ENCODE measurements around the gene KIF3A. TPM values are rescaled to one million over a fixed set of nuclear protein-coding genes. Genes with fewer than 3 reads are reported as not detected.

Gene KIF3A
- total RNA-seq, 1 donor, result 12.7 TPM

- no peaks in the 10 kb centered on the region for H3K9me3 ChIP-seq (ENCODE audit: low read depth, low read length)
- TF ChIP-seq CTCF (IDR thresholded peaks at IDR 0.05; ENCODE audit: extremely low read depth, low read depth, low read length), result no peak
- no peaks in the 10 kb centered on the region for H3K79me2 ChIP-seq (ENCODE audit: insufficient read depth, low read length)
- H3K27ac ChIP-seq (ENCODE audit: low read depth, low read length), result no peak overlapping the region
- no peaks in the 10 kb centered on the region for H3K36me3 ChIP-seq (ENCODE audit: insufficient read depth, low read length)
- peaks cover 4% of the 10 kb centered on the region for H3K4me1 ChIP-seq (ENCODE audit: insufficient read depth, low read length)
- peaks cover 19% of the 10 kb centered on the region for H3K27me3 ChIP-seq (ENCODE audit: insufficient read depth, low read length)
- no peak for DNase-seq (ENCODE audit: insufficient read length, low spot score, missing footprints)
- no peak overlapping the region for H3K4me2 ChIP-seq (ENCODE audit: insufficient read depth, low read length)
- no peak overlapping the region for H2AFZ ChIP-seq (ENCODE audit: low read length)
- no peaks in the 10 kb centered on the region for H4K20me1 ChIP-seq (ENCODE audit: insufficient read depth, low read length)
- H3K4me3 ChIP-seq (ENCODE audit: insufficient read depth, low read length), result no peak overlapping the region
Observed at GRCh38 chr5:132653716-132654115, 83.6 kb downstream of the KIF3A start.

GRCh38 chr5:132651838-132652469 is 85.4 kb downstream of the KIF3A start:
- no peak for TF ChIP-seq CTCF (IDR thresholded peaks at IDR 0.05; ENCODE audit: extremely low read depth, low read depth, low read length)
- no peak for DNase-seq (ENCODE audit: insufficient read length, low spot score, missing footprints)
- Histone ChIP-seq H3K9me3 (ENCODE audit: low read depth, low read length) (no peaks in the 10 kb centered on the region), H3K27me3 (ENCODE audit: insufficient read depth, low read length) (peaks cover 19% of the 10 kb centered on the region), H3K36me3 (ENCODE audit: insufficient read depth, low read length) (no peaks in the 10 kb centered on the region), H3K27ac (ENCODE audit: low read depth, low read length) (no peak overlapping the region), H2AFZ (ENCODE audit: low read length) (no peak overlapping the region), H3K79me2 (ENCODE audit: insufficient read depth, low read length) (no peaks in the 10 kb centered on the region), H4K20me1 (ENCODE audit: insufficient read depth, low read length) (no peaks in the 10 kb centered on the region), H3K4me3 (ENCODE audit: insufficient read depth, low read length) (no peak overlapping the region), H3K4me1 (ENCODE audit: insufficient read depth, low read length) (peaks cover 4% of the 10 kb centered on the region), H3K4me2 (ENCODE audit: insufficient read depth, low read length) (no peak overlapping the region)

DNA sequence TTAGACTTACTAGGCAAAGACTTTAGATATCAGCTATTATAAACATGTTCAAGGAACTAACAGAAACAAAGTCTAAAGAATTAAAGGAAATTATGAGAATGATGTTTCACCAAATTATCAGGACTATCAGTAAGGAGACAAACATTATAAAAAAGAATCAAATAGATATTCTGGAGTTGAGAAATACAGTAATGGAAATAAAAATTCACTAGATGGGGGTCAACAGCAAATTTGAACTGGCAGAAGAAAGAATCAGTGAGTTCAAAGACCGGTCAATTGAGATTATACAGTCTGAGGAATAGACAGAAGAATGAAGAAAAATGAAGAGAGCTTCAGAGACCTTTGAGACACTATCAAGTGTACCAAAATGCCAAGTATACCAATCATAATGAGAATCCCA is 89.0 kb downstream of the KIF3A start:
- no peak for DNase-seq (ENCODE audit: insufficient read length, low spot score, missing footprints)
- no peak overlapping the region for H3K27ac ChIP-seq (ENCODE audit: low read depth, low read length)
- peaks cover 2% of the 10 kb centered on the region for H3K27me3 ChIP-seq (ENCODE audit: insufficient read depth, low read length)
- no peaks in the 10 kb centered on the region for H3K36me3 ChIP-seq (ENCODE audit: insufficient read depth, low read length)
- no peak for TF ChIP-seq CTCF (IDR thresholded peaks at IDR 0.05; ENCODE audit: extremely low read depth, low read depth, low read length)
- no peak overlapping the region for H2AFZ ChIP-seq (ENCODE audit: low read length)
- no peak overlapping the region for H3K4me2 ChIP-seq (ENCODE audit: insufficient read depth, low read length)
- H3K9me3 ChIP-seq (ENCODE audit: low read depth, low read length), result no peaks in the 10 kb centered on the region
- no peaks in the 10 kb centered on the region for H3K4me1 ChIP-seq (ENCODE audit: insufficient read depth, low read length)
- no peaks in the 10 kb centered on the region for H3K79me2 ChIP-seq (ENCODE audit: insufficient read depth, low read length)
- H3K4me3 ChIP-seq (ENCODE audit: insufficient read depth, low read length), result no peak overlapping the region
- H4K20me1 ChIP-seq (ENCODE audit: insufficient read depth, low read length), result no peaks in the 10 kb centered on the region

- H3K27ac ChIP-seq (ENCODE audit: low read depth, low read length), result no peak overlapping the region
- no peaks in the 10 kb centered on the region for H3K27me3 ChIP-seq (ENCODE audit: insufficient read depth, low read length)
- peaks cover 8% of the 10 kb centered on the region for H3K36me3 ChIP-seq (ENCODE audit: insufficient read depth, low read length)
- no peak overlapping the region for H3K4me3 ChIP-seq (ENCODE audit: insufficient read depth, low read length)
- TF ChIP-seq CTCF (IDR thresholded peaks at IDR 0.05; ENCODE audit: extremely low read depth, low read depth, low read length), result no peak
- DNase-seq (ENCODE audit: insufficient read length, low spot score, missing footprints), result no peak
- H3K4me1 ChIP-seq (ENCODE audit: insufficient read depth, low read length), result no peaks in the 10 kb centered on the region
- H3K4me2 ChIP-seq (ENCODE audit: insufficient read depth, low read length), result no peak overlapping the region
- H2AFZ ChIP-seq (ENCODE audit: low read length), result no peak overlapping the region
- H3K79me2 ChIP-seq (ENCODE audit: insufficient read depth, low read length), result no peaks in the 10 kb centered on the region
- H4K20me1 ChIP-seq (ENCODE audit: insufficient read depth, low read length), result no peaks in the 10 kb centered on the region
- no peaks in the 10 kb centered on the region for H3K9me3 ChIP-seq (ENCODE audit: low read depth, low read length)
Observed at GRCh38 chr5:132647473-132647872, 89.9 kb downstream of the KIF3A start.

Data from osteoblast (primary cell).